ENCODE results near the gene PDE6G. TPM values are rescaled to one million over a fixed set of nuclear protein-coding genes. Genes with fewer than 3 reads are reported as not detected.
"Not testable (repeated sequence)": the region's sequence is repeated elsewhere in the genome, so short reads cannot be mapped to it uniquely, and the experiment has no call there.

PDE6G gene
- total RNA-seq, 3 donors from 2014 or later: 1.9 TPM; not detected in 2

DNA sequence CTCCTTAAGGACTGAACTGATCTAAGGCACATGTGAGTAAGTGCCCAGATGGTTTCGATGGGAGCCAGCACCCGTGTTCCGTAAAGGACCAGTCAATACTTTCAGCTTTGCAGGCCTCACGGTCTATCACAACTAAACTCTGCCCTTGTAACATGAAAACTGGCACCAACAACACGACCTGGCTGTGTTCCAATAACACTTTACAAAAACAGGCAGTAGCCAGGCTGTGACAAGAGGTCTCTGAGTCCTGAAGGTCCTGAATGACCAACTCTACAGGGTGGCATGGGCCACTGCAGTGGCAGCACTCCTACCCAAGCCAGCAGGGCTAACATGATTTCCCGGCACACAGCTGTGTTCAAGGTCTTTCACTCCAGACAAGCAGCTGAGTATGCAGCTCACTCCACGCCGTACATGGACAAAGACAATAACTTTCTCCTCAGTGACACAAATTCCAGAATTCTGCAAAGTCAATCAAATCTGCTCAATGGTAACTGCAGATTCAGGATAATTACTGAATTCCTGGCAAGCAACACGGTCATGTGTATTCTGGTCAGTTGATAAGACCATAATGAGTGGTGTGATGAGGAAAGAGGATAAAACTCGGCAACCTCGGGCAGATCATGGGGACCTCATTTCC lies 34.7 kb downstream of the PDE6G start:
- intact Hi-C loops (cut with DNase I; ENCODE audit: low total_unique reads): loop anchor here (5.0 kb wide), 1 partner anchor 1229 kb away; no protein-coding TSS in a partner anchor
- peak overlapping the region in 1 of 2 donors; percentile 7 for H3K27ac ChIP-seq

DNA sequence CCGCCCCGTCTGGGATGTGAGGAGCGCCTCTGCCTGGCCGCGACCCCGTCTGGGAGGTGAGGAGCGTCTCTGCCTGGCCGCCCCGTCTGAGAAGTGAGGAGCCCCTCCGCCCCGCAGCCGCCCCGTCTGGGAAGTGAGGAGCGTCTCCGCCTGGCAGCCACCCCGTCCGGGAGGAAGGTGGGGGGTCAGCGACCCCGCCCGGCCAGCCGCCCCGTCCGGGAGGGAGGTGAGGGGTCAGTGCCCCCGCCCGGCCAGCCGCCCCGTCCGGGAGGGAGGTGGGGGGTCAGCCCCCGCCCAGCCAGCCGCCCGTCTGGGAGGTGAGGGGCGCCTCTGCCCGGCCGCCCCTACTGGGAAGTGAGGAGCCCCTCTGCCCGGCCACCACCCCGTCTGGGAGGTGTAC lies 38.0 kb downstream of the PDE6G start:
- H3K27me3 ChIP-seq; H3K9me3 ChIP-seq; intact Hi-C loops (cut with DNase I; ENCODE audit: low total_unique reads); H3K36me3 ChIP-seq; H3K4me1 ChIP-seq; DNase-seq (ENCODE audit: low spot score in 2 of 2); H3K27ac ChIP-seq; H3K4me3 ChIP-seq: not testable (repeated sequence)

More for the DNA sequence above, 34.7 kb downstream of the PDE6G start:
- Histone ChIP-seq H3K9me3 (no peaks in the 10 kb centered on the region), H3K27me3 (no peaks in the 10 kb centered on the region), H3K4me1 (no peaks in the 10 kb centered on the region), H3K4me3 (no peak overlapping the region), H3K36me3 (peaks cover 4% of the 10 kb centered on the region)
- TF ChIP-seq POLR2AphosphoS5 (IDR thresholded peaks at IDR 0.05) (no peak), POLR2A (IDR thresholded peaks at IDR 0.05) (no peak), CTCF (IDR thresholded peaks at IDR 0.05) (no peak)
- no peak for DNase-seq (ENCODE audit: low spot score in 2 of 2)

GRCh38 chr17:81616877-81617276 lies 39.5 kb downstream of the PDE6G start:
- H3K36me3 ChIP-seq: no peaks in the 10 kb centered on the region
- no peaks in the 10 kb centered on the region for H3K9me3 ChIP-seq
- intact Hi-C loops (cut with DNase I; ENCODE audit: low total_unique reads): no loop called here
- DNase-seq (ENCODE audit: low spot score in 2 of 2): no peak
- no peak overlapping the region for H3K27ac ChIP-seq
- no peak overlapping the region for H3K4me3 ChIP-seq
- H3K4me1 ChIP-seq: no peaks in the 10 kb centered on the region
- TF ChIP-seq POLR2AphosphoS5 (IDR thresholded peaks at IDR 0.05) (no peak), POLR2A (IDR thresholded peaks at IDR 0.05) (no peak), CTCF (IDR thresholded peaks at IDR 0.05) (no peak)
- no peaks in the 10 kb centered on the region for H3K27me3 ChIP-seq

DNA sequence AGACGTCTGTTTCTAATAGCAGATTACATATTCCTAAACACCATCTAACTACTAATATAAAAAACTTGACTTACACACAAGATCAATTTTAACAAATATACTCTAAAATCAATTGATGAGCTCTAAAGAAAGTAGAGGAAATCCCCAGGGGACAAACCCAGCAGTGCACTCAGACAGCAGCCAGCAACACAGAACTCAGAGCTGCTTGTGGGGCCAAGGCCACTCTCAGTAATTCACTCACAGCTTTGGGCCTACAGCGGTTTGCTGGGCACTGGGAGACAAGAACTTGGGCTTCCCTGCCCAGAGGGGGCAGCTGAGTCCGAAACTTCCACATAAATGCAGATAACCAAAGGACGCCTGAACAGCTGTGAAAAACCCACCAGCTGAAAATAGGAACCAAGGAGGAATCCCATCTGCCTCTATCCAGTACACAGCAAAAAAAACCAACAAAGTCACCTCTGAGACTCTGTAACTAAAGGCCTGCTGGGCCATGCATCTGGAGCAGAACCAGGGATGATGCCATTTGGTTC lies 40.9 kb downstream of the PDE6G start:
- no peaks in the 10 kb centered on the region for H3K27me3 ChIP-seq
- no peak for DNase-seq (ENCODE audit: low spot score in 2 of 2)
- H3K27ac ChIP-seq: no peak overlapping the region
- no peak for TF ChIP-seq POLR2AphosphoS5 (IDR thresholded peaks at IDR 0.05)
- no peak for TF ChIP-seq POLR2A (IDR thresholded peaks at IDR 0.05)
- no peak for TF ChIP-seq CTCF (IDR thresholded peaks at IDR 0.05)
- no peaks in the 10 kb centered on the region for H3K9me3 ChIP-seq
- no peaks in the 10 kb centered on the region for H3K36me3 ChIP-seq
- intact Hi-C loops (cut with DNase I; ENCODE audit: low total_unique reads): no loop called here
- H3K4me1 ChIP-seq: no peaks in the 10 kb centered on the region
- no peak overlapping the region for H3K4me3 ChIP-seq

- Histone ChIP-seq H3K27ac (no peak overlapping the region), H3K4me3 (no peak overlapping the region), H3K9me3 (no peaks in the 10 kb centered on the region), H3K4me1 (no peaks in the 10 kb centered on the region), H3K36me3 (no peaks in the 10 kb centered on the region), H3K27me3 (no peaks in the 10 kb centered on the region)
- no peak for TF ChIP-seq POLR2A (IDR thresholded peaks at IDR 0.05)
- no peak for TF ChIP-seq CTCF (IDR thresholded peaks at IDR 0.05)
- TF ChIP-seq POLR2AphosphoS5 (IDR thresholded peaks at IDR 0.05): no peak
- no peak for DNase-seq (ENCODE audit: low spot score in 2 of 2)
- intact Hi-C loops (cut with DNase I; ENCODE audit: low total_unique reads): no loop called here
Measured at GRCh38 chr17:81612172-81612970, 44.0 kb downstream of the PDE6G start.

Data from breast epithelium (tissue), 4 donors.